ENCODE measurements around the gene EXOSC2. TPM values are rescaled to one million over a fixed set of nuclear protein-coding genes. Genes with fewer than 3 reads are reported as not detected.

Gene EXOSC2
- total and polyA plus RNA-seq, 2 experiments from 2014 or later, result 37.6 to 77.7 TPM

GRCh38 chr9:130688072-130688471 lies 5.5 kb upstream of the EXOSC2 start (continued):
- TF ChIP-seq, protein P1, sequence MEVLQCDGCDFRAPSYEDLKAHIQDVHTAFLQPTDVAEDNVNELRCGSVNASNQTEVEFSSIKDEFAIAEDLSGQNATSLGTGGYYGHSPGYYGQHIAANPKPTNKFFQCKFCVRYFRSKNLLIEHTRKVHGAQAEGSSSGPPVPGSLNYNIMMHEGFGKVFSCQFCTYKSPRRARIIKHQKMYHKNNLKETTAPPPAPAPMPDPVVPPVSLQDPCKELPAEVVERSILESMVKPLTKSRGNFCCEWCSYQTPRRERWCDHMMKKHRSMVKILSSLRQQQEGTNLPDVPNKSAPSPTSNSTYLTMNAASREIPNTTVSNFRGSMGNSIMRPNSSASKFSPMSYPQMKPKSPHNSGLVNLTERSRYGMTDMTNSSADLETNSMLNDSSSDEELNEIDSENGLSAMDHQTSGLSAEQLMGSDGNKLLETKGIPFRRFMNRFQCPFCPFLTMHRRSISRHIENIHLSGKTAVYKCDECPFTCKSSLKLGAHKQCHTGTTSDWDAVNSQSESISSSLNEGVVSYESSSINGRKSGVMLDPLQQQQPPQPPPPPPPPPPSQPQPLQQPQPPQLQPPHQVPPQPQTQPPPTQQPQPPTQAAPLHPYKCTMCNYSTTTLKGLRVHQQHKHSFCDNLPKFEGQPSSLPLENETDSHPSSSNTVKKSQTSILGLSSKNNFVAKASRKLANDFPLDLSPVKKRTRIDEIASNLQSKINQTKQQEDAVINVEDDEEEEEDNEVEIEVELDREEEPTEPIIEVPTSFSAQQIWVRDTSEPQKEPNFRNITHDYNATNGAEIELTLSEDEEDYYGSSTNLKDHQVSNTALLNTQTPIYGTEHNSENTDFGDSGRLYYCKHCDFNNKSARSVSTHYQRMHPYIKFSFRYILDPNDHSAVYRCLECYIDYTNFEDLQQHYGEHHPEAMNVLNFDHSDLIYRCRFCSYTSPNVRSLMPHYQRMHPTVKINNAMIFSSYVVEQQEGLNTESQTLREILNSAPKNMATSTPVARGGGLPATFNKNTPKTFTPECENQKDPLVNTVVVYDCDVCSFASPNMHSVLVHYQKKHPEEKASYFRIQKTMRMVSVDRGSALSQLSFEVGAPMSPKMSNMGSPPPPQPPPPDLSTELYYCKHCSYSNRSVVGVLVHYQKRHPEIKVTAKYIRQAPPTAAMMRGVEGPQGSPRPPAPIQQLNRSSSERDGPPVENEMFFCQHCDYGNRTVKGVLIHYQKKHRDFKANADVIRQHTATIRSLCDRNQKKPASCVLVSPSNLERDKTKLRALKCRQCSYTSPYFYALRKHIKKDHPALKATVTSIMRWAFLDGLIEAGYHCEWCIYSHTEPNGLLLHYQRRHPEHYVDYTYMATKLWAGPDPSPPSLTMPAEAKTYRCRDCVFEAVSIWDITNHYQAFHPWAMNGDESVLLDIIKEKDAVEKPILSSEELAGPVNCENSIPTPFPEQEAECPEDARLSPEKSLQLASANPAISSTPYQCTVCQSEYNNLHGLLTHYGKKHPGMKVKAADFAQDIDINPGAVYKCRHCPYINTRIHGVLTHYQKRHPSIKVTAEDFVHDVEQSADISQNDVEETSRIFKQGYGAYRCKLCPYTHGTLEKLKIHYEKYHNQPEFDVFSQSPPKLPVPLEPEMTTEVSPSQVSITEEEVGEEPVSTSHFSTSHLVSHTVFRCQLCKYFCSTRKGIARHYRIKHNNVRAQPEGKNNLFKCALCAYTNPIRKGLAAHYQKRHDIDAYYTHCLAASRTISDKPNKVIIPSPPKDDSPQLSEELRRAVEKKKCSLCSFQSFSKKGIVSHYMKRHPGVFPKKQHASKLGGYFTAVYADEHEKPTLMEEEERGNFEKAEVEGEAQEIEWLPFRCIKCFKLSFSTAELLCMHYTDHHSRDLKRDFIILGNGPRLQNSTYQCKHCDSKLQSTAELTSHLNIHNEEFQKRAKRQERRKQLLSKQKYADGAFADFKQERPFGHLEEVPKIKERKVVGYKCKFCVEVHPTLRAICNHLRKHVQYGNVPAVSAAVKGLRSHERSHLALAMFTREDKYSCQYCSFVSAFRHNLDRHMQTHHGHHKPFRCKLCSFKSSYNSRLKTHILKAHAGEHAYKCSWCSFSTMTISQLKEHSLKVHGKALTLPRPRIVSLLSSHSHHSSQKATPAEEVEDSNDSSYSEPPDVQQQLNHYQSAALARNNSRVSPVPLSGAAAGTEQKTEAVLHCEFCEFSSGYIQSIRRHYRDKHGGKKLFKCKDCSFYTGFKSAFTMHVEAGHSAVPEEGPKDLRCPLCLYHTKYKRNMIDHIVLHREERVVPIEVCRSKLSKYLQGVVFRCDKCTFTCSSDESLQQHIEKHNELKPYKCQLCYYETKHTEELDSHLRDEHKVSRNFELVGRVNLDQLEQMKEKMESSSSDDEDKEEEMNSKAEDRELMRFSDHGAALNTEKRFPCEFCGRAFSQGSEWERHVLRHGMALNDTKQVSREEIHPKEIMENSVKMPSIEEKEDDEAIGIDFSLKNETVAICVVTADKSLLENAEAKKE (CRISPR knock-in tag; IDR thresholded peaks at IDR 0.05), result no peak

- Histone ChIP-seq H4K20me1 (replicated peaks; ENCODE audit: insufficient read depth) (no peaks in the 10 kb centered on the region; the same call in 1 of the 2 replicates), H3K79me2 (replicated peaks; ENCODE audit: insufficient read depth) (peaks cover 9% of the 10 kb centered on the region), H3F3A (replicated peaks; ENCODE audit: low read depth) (no peaks in the 10 kb centered on the region), H3K36me3 (ENCODE audit: insufficient read depth) (no peaks in the 10 kb centered on the region), H3K4me3 (no peak overlapping the region), H3K4me2 (no peak overlapping the region), H3K4me1 (ENCODE audit: insufficient read depth) (peaks cover 6% of the 10 kb centered on the region), H3K27ac (ENCODE audit: low read depth) (no peak overlapping the region), H3K9me2 (ENCODE audit: insufficient read depth) (no peaks in the 10 kb centered on the region), H2AFZ (no peak overlapping the region), H3K27me3 (ENCODE audit: insufficient read depth) (no peaks in the 10 kb centered on the region)
- ATAC-seq (no peak), DNase-seq (ENCODE audit: low spot score) (no peak)
- peaks cover 15% of the 10 kb centered on the region for H3K27me3 Mint-ChIP-seq (ENCODE audit: insufficient read depth, low read depth, poor library complexity)
- H3K27ac Mint-ChIP-seq, result 0 out of 2 replicates have a peak overlapping the region, but pooled peaks have one; percentile 25
- peaks cover 4% of the 10 kb centered on the region; the same call in 2 of the 3 replicates for H3K36me3 Mint-ChIP-seq (ENCODE audit: low read depth)
- peaks cover 12% of the 10 kb centered on the region; the same call in 2 of the 3 replicates for H3K9me3 Mint-ChIP-seq
- H3K4me1 Mint-ChIP-seq, result peaks cover 30% of the 10 kb centered on the region
- peak overlapping the region; percentile 6; the same call in 1 of the 3 replicates for H3K4me3 Mint-ChIP-seq
- TF ChIP-seq EZH2phosphoT487 (IDR thresholded peaks at IDR 0.05; ENCODE audit: unreplicated experiment) (no peak), NANOG (IDR thresholded peaks at IDR 0.05; ENCODE audit: borderline replicate concordance) (no peak), POLR2AphosphoS5 (IDR thresholded peaks at IDR 0.05; ENCODE audit: low read depth) (no peak), STAT1 (IDR thresholded peaks at IDR 0.05; ENCODE audit: unreplicated experiment) (no peak), EZH2 (IDR thresholded peaks at IDR 0.05; ENCODE audit: low read depth, unreplicated experiment) (no peak), REST (IDR thresholded peaks at IDR 0.05; ENCODE audit: unreplicated experiment) (no peak), CTCF (conservative IDR thresholded peaks at IDR 0.05; ENCODE audit: low read depth in 2 of 2) (no peak), CREB1 (CRISPR knock-in tag; IDR thresholded peaks at IDR 0.05; ENCODE audit: low read depth) (no peak)
- TF ChIP-seq, protein P2, sequence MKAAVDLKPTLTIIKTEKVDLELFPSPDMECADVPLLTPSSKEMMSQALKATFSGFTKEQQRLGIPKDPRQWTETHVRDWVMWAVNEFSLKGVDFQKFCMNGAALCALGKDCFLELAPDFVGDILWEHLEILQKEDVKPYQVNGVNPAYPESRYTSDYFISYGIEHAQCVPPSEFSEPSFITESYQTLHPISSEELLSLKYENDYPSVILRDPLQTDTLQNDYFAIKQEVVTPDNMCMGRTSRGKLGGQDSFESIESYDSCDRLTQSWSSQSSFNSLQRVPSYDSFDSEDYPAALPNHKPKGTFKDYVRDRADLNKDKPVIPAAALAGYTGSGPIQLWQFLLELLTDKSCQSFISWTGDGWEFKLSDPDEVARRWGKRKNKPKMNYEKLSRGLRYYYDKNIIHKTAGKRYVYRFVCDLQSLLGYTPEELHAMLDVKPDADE (IDR thresholded peaks at IDR 0.05), result no peak
These were observed 4.0 kb upstream of the EXOSC2 start for GRCh38 chr9:130689572-130689936.

All from GM23338 (cell line).